ENCODE results near the gene CLIC3. TPM values are rescaled to one million over a fixed set of nuclear protein-coding genes. Genes with fewer than 3 reads are reported as not detected.

CLIC3 gene
- total RNA-seq (ENCODE audit: unreplicated experiment), result not detected
- long read RNA-seq, result 0 reads

DNA sequence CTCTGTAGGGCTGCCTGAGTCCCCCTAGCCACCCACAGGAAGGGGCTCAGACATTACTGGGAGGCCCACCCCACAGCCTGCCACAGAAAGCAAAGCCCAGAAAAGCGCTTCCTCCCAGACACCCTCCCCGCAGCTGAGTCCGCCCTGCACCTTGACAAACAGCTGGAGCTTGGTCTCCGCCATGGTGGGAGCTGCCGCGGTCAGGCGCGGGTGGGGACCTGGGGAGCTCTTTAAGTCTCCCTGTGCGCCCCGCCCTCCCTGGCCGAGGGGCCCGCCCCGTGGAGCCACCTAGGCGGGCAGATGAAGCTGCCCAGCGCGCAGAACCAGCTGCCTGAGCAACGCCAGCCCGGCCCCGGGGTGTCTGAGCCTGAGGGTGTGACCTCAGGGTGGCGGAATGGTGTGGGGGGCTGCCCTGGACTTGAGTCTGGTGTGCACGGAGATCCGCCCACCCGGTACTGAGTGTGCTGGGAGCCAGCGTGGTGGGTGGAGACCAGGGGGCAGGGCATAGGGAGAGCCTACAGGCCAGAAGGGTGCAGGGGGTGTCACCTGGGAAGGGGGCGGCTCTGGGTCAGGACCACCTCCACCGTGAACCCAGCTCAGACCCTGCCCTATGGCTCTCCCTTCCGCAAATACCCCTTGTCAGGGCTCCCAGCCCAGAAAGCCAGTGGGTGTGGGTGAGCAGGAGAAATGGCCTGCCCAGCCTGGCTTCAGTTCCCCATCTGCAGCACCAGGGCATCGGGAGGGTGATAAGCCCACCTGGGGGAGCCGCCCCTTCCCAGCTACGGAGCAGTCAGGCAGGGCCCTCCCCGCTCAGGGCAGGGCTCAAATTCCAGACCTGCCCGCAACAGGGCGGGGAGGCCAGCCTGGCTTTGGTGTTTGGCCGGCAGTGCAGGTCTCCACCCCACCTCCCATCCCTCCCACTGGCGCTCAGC is at the start of gene CLIC3:
TSS of gene CLIC3 (minus strand) at position 208 of the 932 bp plus-strand sequence. CDS start at position 183, 25 bp downstream.
- DNase-seq (ENCODE audit: low spot score), result no peak
- peaks cover 6% of the 10 kb centered on the region for H3K4me1 Mint-ChIP-seq (ENCODE audit: unreplicated experiment)
- no peak within 1 kb of the TSS for H3K4me3 Mint-ChIP-seq (ENCODE audit: unreplicated experiment)
- peaks cover 10% of the 10 kb centered on the region for H3K27me3 Mint-ChIP-seq (ENCODE audit: unreplicated experiment)
- H3K27ac Mint-ChIP-seq (ENCODE audit: unreplicated experiment), result no peak within 1 kb of the TSS
- no peaks in the 10 kb centered on the region for H3K9me3 Mint-ChIP-seq (ENCODE audit: unreplicated experiment)
- TF ChIP-seq CTCF (IDR thresholded peaks at IDR 0.05; ENCODE audit: unreplicated experiment), result no peak
- H3K36me3 Mint-ChIP-seq (ENCODE audit: low read depth, unreplicated experiment), result peaks cover 4% of the 10 kb centered on the region

DNA sequence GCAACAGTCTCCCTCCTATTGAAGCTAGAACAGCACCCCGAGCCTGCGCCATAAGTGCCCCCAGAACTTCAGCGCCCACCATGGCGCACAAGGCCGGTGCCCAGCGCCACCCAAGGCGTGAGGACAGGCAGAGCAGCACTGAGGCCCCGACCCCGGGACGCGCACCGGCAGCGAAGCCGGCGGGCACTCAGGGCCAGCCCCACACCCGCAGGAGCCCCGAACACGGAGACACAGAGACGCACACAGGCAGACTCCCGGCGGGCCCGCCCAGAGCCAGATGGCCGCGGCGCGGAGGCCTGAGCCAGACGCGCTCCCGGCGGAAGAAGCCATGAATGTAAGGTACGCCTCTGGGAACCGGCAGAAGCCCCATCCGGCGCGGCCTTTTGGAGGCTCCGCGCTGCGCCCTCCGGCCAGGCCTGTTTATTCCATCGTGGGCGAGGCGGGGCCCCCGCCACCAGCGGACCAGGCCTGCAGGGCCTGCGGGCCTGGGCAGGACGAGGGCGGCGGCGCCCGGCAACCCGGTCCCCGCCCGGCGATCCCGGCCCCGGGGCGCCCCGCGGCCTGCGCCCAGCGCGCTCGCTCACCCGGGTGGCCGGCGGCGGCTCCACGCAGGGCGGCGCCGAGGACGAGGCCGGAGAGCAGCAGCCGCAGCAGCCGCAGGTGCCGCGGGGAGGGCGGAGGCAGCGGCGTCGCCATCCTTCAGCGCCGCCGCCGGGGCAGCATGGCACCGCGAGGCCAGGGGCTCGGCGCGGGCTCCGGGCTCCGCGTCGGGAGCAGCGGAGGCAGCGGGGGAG is 49.1 kb upstream of the CLIC3 start:
- H3K4me3 Mint-ChIP-seq (ENCODE audit: unreplicated experiment), result peak overlapping the region; percentile 86
- no peak overlapping the region for H3K27ac Mint-ChIP-seq (ENCODE audit: unreplicated experiment)
- DNase-seq (ENCODE audit: low spot score), result peak; percentile 55
- peaks cover 4% of the 10 kb centered on the region for H3K4me1 Mint-ChIP-seq (ENCODE audit: unreplicated experiment)
- no peaks in the 10 kb centered on the region for H3K36me3 Mint-ChIP-seq (ENCODE audit: low read depth, unreplicated experiment)
- H3K9me3 Mint-ChIP-seq (ENCODE audit: unreplicated experiment), result no peaks in the 10 kb centered on the region
- no peak for TF ChIP-seq CTCF (IDR thresholded peaks at IDR 0.05; ENCODE audit: unreplicated experiment)
- H3K27me3 Mint-ChIP-seq (ENCODE audit: unreplicated experiment), result peaks cover 5% of the 10 kb centered on the region

DNA sequence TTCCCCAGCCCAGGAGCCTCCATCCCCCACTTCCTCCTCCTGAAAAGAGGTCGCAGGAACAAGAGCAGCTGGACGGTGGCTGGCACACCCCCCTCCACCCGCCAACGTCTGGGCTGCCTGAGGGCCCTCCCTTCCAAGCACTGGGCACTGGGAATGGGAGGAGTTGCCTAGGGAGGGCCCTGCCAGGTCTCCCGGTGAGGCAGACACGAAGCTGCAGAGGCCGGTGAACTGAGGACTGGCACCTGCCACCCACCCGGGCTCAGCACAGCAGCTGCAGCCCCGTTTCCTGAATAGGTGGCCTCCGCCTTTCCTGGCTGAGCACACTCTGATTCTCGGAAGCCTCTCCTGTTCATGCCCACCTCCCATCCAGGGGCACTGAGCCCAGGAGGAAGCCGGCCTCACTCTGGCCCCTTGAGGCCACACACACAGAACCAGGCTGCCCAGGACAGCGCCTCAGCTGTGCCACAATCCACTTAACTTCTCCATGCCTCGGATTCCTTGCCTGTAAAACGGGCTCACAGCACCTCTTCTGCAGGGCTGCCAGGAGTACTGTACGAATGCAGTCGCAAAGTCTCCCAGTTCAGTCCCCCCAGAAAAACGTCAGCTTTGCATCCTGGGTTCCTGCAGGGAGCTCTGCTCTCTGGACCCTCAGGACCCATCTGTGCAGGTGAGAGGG is 48.3 kb upstream of the CLIC3 start:
- DNase-seq (ENCODE audit: low spot score), result no peak
- no peak overlapping the region for H3K27ac Mint-ChIP-seq (ENCODE audit: unreplicated experiment)
- H3K27me3 Mint-ChIP-seq (ENCODE audit: unreplicated experiment), result peaks cover 5% of the 10 kb centered on the region
- no peak for TF ChIP-seq CTCF (IDR thresholded peaks at IDR 0.05; ENCODE audit: unreplicated experiment)
- no peaks in the 10 kb centered on the region for H3K9me3 Mint-ChIP-seq (ENCODE audit: unreplicated experiment)
- no peaks in the 10 kb centered on the region for H3K36me3 Mint-ChIP-seq (ENCODE audit: low read depth, unreplicated experiment)
- H3K4me3 Mint-ChIP-seq (ENCODE audit: unreplicated experiment), result peak overlapping the region; percentile 86
- H3K4me1 Mint-ChIP-seq (ENCODE audit: unreplicated experiment), result peaks cover 4% of the 10 kb centered on the region

- Mint-ChIP-seq H3K27me3 (ENCODE audit: unreplicated experiment) (peaks cover 3% of the 10 kb centered on the region), H3K27ac (ENCODE audit: unreplicated experiment) (no peak overlapping the region), H3K9me3 (ENCODE audit: unreplicated experiment) (no peaks in the 10 kb centered on the region), H3K36me3 (ENCODE audit: low read depth, unreplicated experiment) (no peaks in the 10 kb centered on the region), H3K4me1 (ENCODE audit: unreplicated experiment) (peaks cover 4% of the 10 kb centered on the region), H3K4me3 (ENCODE audit: unreplicated experiment) (no peak overlapping the region)
- no peak for DNase-seq (ENCODE audit: low spot score)
- TF ChIP-seq CTCF (IDR thresholded peaks at IDR 0.05; ENCODE audit: unreplicated experiment), result no peak
Observed at GRCh38 chr9:137044037-137044436, 47.7 kb upstream of the CLIC3 start.
